Right kidney (tissue), 9 donors: ENCODE data around the gene NXN.

ENCODE experiments used
- DNase-seq: peaks from one replicate; pipeline ENCODE4 v3.0.0-alpha.2; 2016
- long read RNA-seq, 8 donors: transcript quantifications; one replicate each; lab custom pipeline, GENCODE V29; 2026

NXN gene
- long read RNA-seq, donor 1, transcript NXN-201 (8 exons, 3,036 nt) = major isoform, 13 of 14 reads
- long read RNA-seq, donor 1, partial matches to known transcripts = 0 of 14 reads
- long read RNA-seq, donor 1, other reads (novel, unspliced or antisense) = 0 of 14 reads
- long read RNA-seq, donor 2, transcript NXN-201 (8 exons, 3,036 nt) = major isoform, 9 of 10 reads
- long read RNA-seq, donor 2, partial matches to known transcripts = 0 of 10 reads
- long read RNA-seq, donor 2, other reads (novel, unspliced or antisense) = 0 of 10 reads
- long read RNA-seq, donor 3, partial matches to known transcripts = 0 of 4 reads
- long read RNA-seq, donor 3, other reads (novel, unspliced or antisense) = 0 of 4 reads
- long read RNA-seq, donor 4, transcript NXN-201 (8 exons, 3,036 nt) = major isoform, 8 of 11 reads
- long read RNA-seq, donor 4, partial matches to known transcripts = 0 of 11 reads
- long read RNA-seq, donor 4, other reads (novel, unspliced or antisense) = 0 of 11 reads
- long read RNA-seq, donor 5, transcript NXN-201 (8 exons, 3,036 nt) = major isoform, 11 of 12 reads
- long read RNA-seq, donor 5, partial matches to known transcripts = 0 of 12 reads
- long read RNA-seq, donor 5, other reads (novel, unspliced or antisense) = 0 of 12 reads
- long read RNA-seq, donor 6, transcript NXN-201 (8 exons, 3,036 nt) = major isoform, 11 of 11 reads
- long read RNA-seq, donor 6, partial matches to known transcripts = 0 of 11 reads
- long read RNA-seq, donor 6, other reads (novel, unspliced or antisense) = 0 of 11 reads
- long read RNA-seq, donor 7 = 0 reads
- long read RNA-seq, donor 8, transcript NXN-201 (8 exons, 3,036 nt) = major isoform, 10 of 13 reads
- long read RNA-seq, donor 8, partial matches to known transcripts = 0 of 13 reads
- long read RNA-seq, donor 8, other reads (novel, unspliced or antisense) = 0 of 13 reads

DNA sequence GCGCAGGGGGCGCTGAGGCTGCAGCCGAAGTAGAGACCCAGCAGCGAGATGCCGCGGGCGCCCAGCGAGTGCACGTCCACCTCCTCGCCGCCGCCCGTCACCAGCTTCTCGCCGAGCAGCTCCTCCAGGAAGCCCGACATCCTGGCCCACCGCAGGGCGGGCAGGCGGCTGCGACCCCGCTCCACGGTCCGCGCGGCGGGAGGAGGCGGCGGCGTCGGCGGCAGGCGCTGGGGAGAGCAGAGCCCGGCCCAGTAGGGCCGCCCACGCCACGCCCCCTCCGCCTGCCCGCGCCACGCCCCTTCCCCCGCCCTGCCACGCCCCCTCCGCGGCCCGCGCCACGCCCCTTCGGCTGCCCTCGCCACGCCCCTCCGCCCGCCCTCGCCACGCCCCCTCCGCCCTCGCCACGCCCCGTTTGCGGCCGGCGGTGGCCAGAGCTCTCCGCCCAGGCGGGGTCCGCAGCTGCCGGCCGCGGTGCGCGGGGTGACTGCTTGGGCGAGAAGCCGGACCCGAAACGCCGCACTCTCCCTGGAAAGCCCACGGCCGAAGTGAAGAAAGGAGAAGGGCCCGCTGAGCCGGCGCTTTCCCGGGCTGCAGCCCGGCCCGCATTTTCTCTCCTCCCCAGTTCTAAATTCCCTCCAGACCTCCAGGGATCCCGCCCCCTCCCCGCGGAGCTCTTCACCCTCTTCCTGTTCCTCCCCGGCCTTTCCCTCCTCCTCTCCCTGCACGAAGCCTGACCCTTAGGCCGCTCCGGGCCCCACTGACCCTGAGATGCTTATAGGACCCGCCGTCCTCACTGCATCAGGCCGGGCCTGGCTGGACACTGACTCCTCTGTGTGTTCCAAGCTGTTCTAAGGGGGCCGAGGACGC is at the start of gene NXN:
Gene NXN, minus strand, starts transcription at position 238 of the 867 bp plus-strand sequence.
- DNase-seq = peak; percentile 97

DNA sequence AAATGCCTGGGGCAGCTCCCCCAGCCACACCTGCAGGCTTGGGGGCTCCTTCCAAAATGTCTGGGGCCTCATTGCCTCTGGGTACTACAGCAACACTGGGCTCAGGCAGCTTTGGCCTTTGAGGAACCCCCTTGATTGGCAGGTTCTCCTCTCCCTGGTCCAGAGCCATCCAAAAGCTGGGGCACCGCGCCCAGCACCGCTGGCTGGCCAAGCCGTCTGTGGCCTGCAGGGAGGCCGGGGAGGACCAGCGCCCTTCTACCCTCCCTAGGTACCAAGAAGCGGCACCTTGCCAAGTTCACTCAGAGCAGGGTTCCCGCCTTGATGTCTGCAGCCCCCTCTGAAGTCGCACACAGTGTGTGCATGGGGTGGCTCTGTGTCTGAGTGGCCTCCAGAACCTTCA is 47.5 kb upstream of the NXN start:
- DNase-seq = no peak

GRCh38 chr17:1026599-1026975 is 47.0 kb upstream of the NXN start:
- no peak for DNase-seq

GRCh38 chr17:1025733-1026598 is 46.4 kb upstream of the NXN start:
- no peak for DNase-seq

- DNase-seq = no peak
Observed at GRCh38 chr17:1024076-1024475, 44.5 kb upstream of the NXN start.

DNA sequence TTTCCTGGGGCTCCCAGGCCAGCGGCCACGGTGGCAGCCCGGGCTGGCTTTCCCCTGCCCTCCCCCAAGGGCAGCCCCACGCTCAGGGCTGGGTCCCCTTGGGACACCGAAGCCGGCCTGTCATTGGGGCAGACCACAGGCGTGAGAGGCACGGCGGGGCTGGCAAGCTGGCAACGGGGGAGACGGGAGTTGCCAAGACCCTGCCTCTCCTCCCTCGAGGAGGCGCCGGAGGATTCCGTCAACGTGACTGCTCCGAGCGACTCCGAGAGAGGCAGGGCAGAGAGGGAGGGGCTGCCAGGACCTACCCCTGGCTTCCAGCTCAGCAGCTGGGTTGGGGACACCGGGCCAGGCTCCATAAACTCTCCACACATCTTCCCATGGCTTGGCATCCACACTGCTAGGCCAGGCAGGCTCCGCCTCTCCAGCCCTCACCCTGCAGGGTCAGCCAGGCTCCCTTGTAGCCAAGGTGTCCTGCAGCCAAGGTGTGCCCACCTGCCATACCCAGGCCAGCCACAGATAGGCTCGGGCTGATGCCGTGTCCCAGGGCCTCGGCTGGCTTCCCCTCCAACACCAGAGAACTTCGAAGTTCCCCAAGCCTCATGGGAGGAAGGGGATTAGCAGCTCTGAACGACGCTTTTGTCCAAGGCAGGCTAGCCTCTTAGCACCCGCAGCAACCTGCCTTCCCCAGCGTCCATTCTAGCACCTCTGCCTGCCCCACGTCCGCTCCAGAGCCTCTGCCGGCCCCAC is 42.9 kb upstream of the NXN start:
- DNase-seq = no peak

DNA sequence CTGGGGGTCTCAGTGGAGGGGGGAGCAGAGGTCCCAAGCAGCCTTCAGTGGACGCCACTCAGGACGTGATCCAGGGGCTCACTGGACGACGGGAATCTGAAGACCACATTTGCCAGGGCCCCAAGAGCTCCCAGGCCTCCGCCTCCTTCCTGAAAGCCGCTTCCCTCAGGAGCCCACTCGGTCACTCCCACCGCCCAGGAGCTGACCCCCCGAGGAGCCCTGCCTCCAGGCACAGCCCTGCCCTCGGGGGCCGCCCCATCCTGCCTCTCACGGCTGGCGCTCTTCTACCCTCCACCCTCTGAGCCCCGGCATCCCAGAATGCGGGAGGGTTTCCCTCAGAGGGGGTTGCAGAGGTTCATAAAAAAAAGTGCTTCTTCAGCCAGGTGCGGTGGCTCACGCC is 41.6 kb upstream of the NXN start:
- DNase-seq = no peak

DNA sequence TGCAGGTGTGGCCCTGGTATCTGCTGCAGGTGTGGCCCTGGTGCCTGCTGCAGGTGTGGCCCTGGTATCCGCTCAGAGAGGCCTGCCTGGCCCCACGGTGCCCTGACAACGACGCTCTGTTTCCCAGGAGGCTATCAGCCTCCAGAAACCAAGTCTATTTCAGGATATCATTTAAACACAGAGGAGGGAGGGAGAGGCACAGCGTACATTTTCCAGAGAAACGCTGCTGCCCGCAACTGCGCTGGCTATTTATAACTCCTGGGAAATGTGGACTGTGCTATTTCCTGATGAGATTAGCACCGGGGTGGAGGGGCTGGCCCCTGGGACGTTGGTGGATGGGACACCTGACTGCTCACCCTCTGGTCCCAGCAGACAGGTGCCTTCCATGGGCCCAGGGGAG is 39.9 kb upstream of the NXN start:
- no peak for DNase-seq

DNA sequence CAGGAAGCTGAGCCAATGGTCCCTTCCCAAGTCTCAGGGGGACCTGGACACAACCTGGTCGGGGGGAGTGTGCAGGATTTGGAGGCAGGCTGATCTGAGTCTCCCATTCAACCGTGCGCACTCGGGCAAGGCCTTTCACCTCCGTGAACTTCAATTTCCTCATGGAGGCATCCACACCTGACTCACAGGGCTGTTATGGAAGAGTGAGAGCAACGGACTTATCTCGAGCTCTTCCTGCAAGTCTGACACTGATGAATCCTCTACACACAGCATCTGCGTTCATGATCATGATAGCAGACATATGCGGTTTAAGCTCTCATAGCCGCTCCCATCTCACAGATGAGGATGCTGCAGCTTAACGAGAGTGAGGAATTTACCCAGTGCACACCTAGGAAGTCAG is 39.0 kb upstream of the NXN start:
- DNase-seq = no peak

- no peak for DNase-seq
Observed at GRCh38 chr17:1013729-1014090, 34.1 kb upstream of the NXN start.

GRCh38 chr17:1012823-1013728 is 33.5 kb upstream of the NXN start:
- no peak for DNase-seq

DNA sequence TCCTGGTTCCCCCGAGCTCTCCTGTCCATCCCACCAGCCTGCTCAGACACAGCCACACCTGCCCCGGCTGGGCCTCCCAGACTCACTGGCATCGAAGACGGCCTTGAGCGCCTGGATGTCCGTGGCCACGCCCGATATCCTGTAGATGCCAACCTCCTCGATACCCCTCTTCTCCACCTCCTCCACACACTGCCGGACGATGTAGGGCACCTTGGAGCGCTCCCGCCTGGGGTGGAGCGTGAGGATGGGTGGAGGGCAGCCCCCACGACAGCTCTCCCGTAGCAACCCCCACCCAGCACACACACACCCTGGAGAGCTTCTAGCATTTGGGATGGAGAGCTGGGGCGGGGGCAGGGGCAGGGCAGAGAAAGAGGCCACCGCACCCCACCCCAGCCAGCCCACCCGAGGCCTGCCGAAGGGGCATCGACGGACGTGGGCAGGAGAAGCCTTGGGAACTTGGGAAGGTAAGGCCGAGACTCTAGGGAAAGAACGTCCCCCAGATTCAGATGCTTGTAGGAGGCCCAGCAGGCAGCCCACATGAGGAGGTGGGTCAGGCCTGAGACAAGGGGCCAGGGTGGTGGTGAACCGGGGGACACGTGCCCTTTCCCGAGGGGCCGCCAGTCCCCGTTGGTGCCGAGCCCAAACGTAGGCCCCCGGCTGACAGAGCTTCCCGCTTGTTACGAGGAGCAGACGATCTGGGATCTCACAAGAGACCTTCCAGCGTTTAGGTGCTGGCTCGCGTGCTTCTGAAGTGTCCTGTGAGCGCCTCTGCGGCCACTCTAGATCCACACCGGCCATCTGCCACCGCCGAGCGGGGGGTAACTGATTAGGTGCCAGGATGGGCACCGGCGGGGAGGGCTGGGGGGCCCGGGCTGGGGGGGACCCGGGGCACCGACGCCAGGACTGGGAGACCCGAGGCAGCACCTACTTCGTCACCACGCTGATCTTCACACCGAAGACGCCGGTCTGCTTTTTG is 32.5 kb upstream of the NXN start:
- DNase-seq = no peak

GRCh38 chr17:1011138-1011537 is 31.6 kb upstream of the NXN start:
- no peak for DNase-seq

GRCh38 chr17:1010586-1010985 is 31.0 kb upstream of the NXN start:
- DNase-seq = no peak

- DNase-seq = no peak
Observed at GRCh38 chr17:1010086-1010450, 30.5 kb upstream of the NXN start.

- DNase-seq = no peak
Observed at GRCh38 chr17:1009229-1010085, 29.9 kb upstream of the NXN start.

GRCh38 chr17:1008008-1008761 is 28.6 kb upstream of the NXN start:
- no peak for DNase-seq
